ENCODE results near the gene HBA1. TPM values are rescaled to one million over a fixed set of nuclear protein-coding genes. Genes with fewer than 3 reads are reported as not detected.
A peak's percentile ranks its signal among the peaks of the same experiment; 100 is the strongest.
"Not testable (repeated sequence)": the region's sequence is repeated elsewhere in the genome, so short reads cannot be mapped to it uniquely, and the experiment has no call there.

HBA1 gene
- total RNA-seq, 3 donors from 2014 or later = 1.8 to 2.3 (median 2.3) TPM

DNA sequence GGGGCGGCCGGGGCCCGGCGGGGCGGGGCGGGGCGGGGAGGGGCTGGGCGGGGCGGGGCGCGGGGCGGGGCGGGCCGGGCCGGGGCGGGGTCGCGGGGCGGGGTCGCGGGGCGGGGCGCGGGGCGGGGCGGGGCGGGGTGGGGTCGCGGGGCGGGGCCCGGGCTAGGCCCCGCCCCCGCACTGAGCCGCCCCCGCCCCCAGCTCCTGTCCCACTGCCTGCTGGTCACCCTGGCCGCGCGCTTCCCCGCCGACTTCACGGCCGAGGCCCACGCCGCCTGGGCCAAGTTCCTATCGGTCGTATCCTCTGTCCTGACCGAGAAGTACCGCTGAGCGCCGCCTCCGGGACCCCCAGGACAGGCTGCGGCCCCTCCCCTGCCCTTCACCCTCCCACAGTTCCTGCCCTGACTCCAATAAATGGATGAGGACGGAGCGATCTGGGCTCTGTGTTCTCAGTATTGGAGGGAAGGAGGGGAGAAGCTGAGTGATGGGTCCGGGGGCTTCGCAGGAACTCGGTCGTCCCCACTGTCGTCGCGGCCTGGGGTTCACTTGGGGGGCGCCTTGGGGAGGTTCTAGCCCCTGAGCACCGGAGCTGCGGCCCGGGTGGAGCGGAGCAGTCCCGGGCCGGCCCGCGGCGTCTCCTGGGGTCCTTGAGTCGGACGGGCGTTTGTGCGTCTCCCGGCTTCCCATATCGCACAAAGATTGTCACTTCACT, 11.5 kb upstream of the HBA1 start:
- H3K9me3 Mint-ChIP-seq = no peaks in the 10 kb centered on the region
- no peaks in the 10 kb centered on the region for H3K36me3 Mint-ChIP-seq (ENCODE audit: insufficient read depth)
- ATAC-seq = peak in 1 of 2 donors; percentile 32
- peaks cover 45% of the 10 kb centered on the region for H3K27me3 Mint-ChIP-seq (ENCODE audit: low read depth)
- no peak overlapping the region for H3K4me3 Mint-ChIP-seq
- peaks cover 7% of the 10 kb centered on the region for H3K4me1 Mint-ChIP-seq (ENCODE audit: low read depth)
- no peak for DNase-seq

DNA sequence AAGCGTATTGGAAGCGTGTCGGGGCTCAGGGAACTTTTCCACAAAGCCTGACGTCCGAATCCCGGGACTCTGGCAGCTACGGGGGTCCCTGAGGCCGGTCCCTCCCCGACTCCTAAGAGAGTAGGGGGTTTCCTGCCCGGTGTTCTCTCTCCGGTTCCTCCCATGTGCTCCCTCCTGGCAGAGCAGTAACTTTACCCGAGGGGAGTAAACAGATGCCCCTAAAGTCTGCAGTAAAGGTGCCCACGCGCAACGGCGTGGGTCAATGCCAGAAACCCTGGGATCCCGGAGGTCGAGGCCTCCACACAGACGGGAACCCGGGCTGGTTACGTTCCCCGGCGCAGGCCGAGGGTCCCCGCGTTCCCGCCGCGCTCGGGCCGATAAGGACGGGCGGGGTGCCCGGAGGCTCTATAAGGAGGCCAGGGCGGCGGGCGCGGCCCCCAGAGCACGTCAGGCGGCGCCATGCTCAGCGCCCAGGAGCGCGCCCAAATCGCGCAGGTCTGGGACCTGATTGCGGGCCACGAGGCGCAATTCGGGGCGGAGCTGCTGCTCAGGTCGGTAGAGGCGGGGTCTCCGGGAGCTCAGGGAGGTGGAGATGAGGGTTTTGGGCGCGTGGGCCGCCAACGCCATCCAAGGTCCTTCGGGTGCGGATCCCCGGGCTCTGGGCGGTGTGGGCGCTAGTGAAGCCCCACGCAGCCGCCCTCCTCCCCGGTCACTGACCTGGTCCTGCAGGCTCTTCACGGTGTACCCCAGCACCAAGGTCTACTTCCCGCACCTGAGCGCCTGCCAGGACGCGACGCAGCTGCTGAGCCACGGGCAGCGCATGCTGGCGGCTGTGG, 10.7 kb upstream of the HBA1 start, which contains the start of gene HBM:
Gene HBM (plus strand): TSS at position 440 of the 836 bp plus-strand sequence. CDS start 20 bp downstream, at position 460.
- Mint-ChIP-seq H3K9me3 (no peaks in the 10 kb centered on the region), H3K27me3 (ENCODE audit: low read depth) (peaks cover 50% of the 10 kb centered on the region), H3K4me1 (ENCODE audit: low read depth) (peaks cover 7% of the 10 kb centered on the region), H3K4me3 (no peak within 1 kb of the TSS), H3K36me3 (ENCODE audit: insufficient read depth) (no peaks in the 10 kb centered on the region)
- DNase-seq (no peak), ATAC-seq (peak; percentile 30 to 39)

DNA sequence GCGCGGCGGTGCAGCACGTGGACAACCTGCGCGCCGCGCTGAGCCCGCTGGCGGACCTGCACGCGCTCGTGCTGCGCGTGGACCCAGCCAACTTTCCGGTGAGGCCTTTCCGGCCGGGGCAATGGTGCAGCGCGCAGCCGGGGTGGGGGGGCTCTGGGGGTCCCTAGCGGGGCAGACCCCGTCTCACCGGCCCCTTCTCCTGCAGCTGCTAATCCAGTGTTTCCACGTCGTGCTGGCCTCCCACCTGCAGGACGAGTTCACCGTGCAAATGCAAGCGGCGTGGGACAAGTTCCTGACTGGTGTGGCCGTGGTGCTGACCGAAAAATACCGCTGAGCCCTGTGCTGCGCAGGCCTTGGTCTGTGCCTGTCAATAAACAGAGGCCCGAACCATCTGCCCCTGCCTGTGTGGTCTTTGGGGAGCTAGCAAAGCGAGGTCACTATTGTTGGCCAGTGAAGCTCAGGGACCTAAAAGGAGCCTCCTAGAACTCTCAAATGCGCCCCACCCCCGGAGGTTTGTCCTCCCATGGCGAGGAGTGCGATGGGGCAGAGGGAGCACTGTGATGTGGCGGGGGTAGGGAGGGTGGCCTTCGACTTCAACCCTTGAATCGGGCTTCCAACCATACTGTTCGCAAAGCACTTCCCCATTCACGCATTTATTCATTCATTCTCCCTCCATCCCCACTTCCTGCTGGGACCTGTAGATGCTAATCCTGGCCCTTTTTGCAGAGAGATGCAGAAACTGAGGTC, 9.9 kb upstream of the HBA1 start:
- Mint-ChIP-seq H3K9me3 (no peaks in the 10 kb centered on the region), H3K4me1 (ENCODE audit: low read depth) (peaks cover 7% of the 10 kb centered on the region), H3K36me3 (ENCODE audit: insufficient read depth) (no peaks in the 10 kb centered on the region), H3K4me3 (no peak overlapping the region), H3K27me3 (ENCODE audit: low read depth) (peaks cover 51% of the 10 kb centered on the region)
- no peak for DNase-seq
- peak in 1 of 2 donors; percentile 41 for ATAC-seq

DNA sequence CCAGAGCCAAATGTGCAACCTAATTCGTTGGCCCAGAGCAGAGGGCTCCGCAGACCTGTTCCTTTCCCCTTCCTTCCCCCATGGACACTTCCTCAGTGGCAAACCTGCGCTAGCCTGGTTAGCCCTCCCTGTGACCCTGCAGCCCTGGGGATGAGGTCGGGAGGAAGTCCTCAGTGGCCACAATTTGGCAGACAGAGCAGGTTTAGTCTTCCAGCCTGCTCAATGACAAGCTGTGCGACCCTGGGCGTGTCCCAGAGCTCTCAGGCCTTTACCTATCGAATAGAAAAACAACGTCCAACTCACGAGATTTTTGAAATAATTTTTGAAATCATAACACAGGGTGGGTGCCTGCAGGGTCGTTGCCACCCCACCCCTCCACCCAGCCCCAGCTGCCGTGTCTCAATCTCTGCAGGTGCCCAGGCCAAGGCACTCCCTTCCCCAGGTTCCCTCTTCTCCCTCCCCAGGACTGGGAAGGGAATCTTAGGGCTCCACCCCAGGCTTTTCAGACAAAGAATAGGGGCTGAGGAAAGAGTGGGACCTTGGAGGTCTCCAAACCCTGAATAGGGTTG, 9.3 kb upstream of the HBA1 start:
- Mint-ChIP-seq H3K27me3 (ENCODE audit: low read depth) (peaks cover 56% of the 10 kb centered on the region), H3K9me3 (no peaks in the 10 kb centered on the region), H3K36me3 (ENCODE audit: insufficient read depth) (no peaks in the 10 kb centered on the region), H3K4me3 (no peak overlapping the region), H3K4me1 (ENCODE audit: low read depth) (peaks cover 7% of the 10 kb centered on the region)
- DNase-seq (no peak), ATAC-seq (no peak)

DNA sequence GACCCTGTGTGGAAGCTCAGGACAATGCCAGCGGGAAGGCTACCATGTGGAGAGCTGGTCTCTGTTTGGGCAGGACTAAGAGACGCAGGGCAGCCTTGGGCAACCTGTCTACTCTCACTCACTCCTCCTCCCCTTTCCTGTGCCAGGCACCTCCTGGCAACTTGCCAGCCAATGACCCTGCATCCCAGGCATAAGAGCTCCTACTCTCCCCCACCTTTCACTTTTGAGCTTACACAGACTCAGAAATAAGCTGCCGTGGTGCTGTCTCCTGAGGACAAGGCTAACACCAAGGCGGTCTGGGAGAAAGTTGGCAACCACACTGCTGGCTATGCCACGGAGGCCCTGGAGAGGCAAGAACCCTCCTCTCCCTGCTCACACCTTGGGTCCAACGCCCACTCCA, 8.1 kb upstream of the HBA1 start:
- H3K4me1 Mint-ChIP-seq (ENCODE audit: low read depth) = peaks cover 7% of the 10 kb centered on the region
- H3K36me3 Mint-ChIP-seq (ENCODE audit: insufficient read depth) = no peaks in the 10 kb centered on the region
- H3K27me3 Mint-ChIP-seq (ENCODE audit: low read depth) = peaks cover 57% of the 10 kb centered on the region
- H3K9me3 Mint-ChIP-seq = no peaks in the 10 kb centered on the region
- no peak for DNase-seq
- no peak overlapping the region for H3K4me3 Mint-ChIP-seq
- no peak for ATAC-seq

DNA sequence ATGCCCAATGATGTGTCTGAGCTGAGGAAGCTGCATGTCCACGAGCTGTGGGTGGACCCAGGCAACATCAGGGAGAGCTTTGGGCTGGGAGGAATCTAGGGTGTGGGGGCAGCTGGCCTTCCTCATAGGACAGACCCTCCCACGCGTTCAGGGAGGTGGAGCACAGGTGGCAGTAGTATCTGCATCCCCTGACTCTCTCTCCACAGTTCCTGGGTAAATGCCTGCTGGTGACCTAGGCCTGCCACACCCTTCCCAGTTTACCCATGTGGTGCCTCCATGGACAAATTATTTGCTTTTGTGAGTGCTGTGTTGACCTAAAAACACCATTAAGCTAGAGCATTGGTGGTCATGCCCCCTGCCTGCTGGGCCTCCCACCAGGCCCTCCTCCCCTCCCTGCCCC, 7.5 kb upstream of the HBA1 start:
- DNase-seq (no peak), ATAC-seq (no peak)
- H3K27me3 Mint-ChIP-seq (ENCODE audit: low read depth) = peaks cover 59% of the 10 kb centered on the region
- peaks cover 8% of the 10 kb centered on the region for H3K4me1 Mint-ChIP-seq (ENCODE audit: low read depth)
- H3K9me3 Mint-ChIP-seq = no peaks in the 10 kb centered on the region
- no peaks in the 10 kb centered on the region for H3K36me3 Mint-ChIP-seq (ENCODE audit: insufficient read depth)
- no peak overlapping the region for H3K4me3 Mint-ChIP-seq

DNA sequence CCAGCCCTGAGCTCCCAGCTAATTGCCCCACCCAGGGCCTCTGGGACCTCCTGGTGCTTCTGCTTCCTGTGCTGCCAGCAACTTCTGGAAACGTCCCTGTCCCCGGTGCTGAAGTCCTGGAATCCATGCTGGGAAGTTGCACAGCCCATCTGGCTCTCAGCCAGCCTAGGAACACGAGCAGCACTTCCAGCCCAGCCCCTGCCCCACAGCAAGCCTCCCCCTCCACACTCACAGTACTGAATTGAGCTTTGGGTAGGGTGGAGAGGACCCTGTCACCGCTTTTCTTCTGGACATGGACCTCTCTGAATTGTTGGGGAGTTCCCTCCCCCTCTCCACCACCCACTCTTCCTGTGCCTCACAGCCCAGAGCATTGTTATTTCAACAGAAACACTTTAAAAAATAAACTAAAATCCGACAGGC, 6.4 kb upstream of the HBA1 start:
- H3K4me3 Mint-ChIP-seq; H3K36me3 Mint-ChIP-seq (ENCODE audit: insufficient read depth); DNase-seq; H3K9me3 Mint-ChIP-seq; ATAC-seq: not testable (repeated sequence)
- Mint-ChIP-seq H3K27me3 (ENCODE audit: low read depth) (peaks cover 69% of the 10 kb centered on the region), H3K4me1 (ENCODE audit: low read depth) (peaks cover 15% of the 10 kb centered on the region)

DNA sequence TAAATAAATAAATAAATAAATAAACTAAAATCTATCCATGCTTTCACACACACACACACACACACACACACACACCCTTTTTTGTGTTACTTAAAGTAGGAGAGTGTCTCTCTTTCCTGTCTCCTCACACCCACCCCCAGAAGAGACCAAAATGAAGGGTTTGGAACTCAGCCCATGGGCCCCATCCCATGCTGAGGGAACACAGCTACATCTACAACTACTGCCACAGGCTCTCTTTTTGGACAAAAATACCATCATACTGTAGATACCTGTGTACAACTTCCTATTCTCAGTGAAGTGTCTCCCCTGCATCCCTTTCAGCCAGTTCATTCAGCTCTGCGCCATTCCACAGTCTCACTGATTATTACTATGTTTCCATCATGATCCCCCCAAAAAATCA, 5.7 kb upstream of the HBA1 start:
- no peaks in the 10 kb centered on the region for H3K9me3 Mint-ChIP-seq
- no peaks in the 10 kb centered on the region for H3K36me3 Mint-ChIP-seq (ENCODE audit: insufficient read depth)
- peaks cover 18% of the 10 kb centered on the region for H3K4me1 Mint-ChIP-seq (ENCODE audit: low read depth)
- H3K27me3 Mint-ChIP-seq (ENCODE audit: low read depth) = peaks cover 72% of the 10 kb centered on the region
- ATAC-seq (no peak), DNase-seq (no peak)
- H3K4me3 Mint-ChIP-seq = no peak overlapping the region

DNA sequence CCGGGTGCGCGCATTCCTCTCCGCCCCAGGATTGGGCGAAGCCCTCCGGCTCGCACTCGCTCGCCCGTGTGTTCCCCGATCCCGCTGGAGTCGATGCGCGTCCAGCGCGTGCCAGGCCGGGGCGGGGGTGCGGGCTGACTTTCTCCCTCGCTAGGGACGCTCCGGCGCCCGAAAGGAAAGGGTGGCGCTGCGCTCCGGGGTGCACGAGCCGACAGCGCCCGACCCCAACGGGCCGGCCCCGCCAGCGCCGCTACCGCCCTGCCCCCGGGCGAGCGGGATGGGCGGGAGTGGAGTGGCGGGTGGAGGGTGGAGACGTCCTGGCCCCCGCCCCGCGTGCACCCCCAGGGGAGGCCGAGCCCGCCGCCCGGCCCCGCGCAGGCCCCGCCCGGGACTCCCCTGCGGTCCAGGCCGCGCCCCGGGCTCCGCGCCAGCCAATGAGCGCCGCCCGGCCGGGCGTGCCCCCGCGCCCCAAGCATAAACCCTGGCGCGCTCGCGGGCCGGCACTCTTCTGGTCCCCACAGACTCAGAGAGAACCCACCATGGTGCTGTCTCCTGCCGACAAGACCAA, 4.0 kb upstream of the HBA1 start, which contains the start of gene HBA2:
Gene HBA2 (plus strand): TSS at position 503 of the 568 bp plus-strand sequence. CDS start 37 bp downstream, at position 540.
- ATAC-seq = peak; percentile 57 to 59
- not testable (repeated sequence) for DNase-seq; H3K9me3 Mint-ChIP-seq; H3K36me3 Mint-ChIP-seq (ENCODE audit: insufficient read depth)
- Mint-ChIP-seq H3K4me1 (ENCODE audit: low read depth) (peaks cover 11% of the 10 kb centered on the region), H3K4me3 (peak within 1 kb of the TSS; percentile 26), H3K27me3 (ENCODE audit: low read depth) (peaks cover 67% of the 10 kb centered on the region)

DNA sequence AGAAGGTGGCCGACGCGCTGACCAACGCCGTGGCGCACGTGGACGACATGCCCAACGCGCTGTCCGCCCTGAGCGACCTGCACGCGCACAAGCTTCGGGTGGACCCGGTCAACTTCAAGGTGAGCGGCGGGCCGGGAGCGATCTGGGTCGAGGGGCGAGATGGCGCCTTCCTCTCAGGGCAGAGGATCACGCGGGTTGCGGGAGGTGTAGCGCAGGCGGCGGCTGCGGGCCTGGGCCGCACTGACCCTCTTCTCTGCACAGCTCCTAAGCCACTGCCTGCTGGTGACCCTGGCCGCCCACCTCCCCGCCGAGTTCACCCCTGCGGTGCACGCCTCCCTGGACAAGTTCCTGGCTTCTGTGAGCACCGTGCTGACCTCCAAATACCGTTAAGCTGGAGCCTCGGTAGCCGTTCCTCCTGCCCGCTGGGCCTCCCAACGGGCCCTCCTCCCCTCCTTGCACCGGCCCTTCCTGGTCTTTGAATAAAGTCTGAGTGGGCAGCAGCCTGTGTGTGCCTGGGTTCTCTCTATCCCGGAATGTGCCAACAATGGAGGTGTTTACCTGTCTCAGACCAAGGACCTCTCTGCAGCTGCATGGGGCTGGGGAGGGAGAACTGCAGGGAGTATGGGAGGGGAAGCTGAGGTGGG, 3.1 kb upstream of the HBA1 start:
- not testable (repeated sequence) for ATAC-seq; DNase-seq; H3K36me3 Mint-ChIP-seq (ENCODE audit: insufficient read depth); H3K9me3 Mint-ChIP-seq
- peaks cover 11% of the 10 kb centered on the region for H3K4me1 Mint-ChIP-seq (ENCODE audit: low read depth)
- peaks cover 67% of the 10 kb centered on the region for H3K27me3 Mint-ChIP-seq (ENCODE audit: low read depth)
- peak overlapping the region; percentile 26 for H3K4me3 Mint-ChIP-seq

DNA sequence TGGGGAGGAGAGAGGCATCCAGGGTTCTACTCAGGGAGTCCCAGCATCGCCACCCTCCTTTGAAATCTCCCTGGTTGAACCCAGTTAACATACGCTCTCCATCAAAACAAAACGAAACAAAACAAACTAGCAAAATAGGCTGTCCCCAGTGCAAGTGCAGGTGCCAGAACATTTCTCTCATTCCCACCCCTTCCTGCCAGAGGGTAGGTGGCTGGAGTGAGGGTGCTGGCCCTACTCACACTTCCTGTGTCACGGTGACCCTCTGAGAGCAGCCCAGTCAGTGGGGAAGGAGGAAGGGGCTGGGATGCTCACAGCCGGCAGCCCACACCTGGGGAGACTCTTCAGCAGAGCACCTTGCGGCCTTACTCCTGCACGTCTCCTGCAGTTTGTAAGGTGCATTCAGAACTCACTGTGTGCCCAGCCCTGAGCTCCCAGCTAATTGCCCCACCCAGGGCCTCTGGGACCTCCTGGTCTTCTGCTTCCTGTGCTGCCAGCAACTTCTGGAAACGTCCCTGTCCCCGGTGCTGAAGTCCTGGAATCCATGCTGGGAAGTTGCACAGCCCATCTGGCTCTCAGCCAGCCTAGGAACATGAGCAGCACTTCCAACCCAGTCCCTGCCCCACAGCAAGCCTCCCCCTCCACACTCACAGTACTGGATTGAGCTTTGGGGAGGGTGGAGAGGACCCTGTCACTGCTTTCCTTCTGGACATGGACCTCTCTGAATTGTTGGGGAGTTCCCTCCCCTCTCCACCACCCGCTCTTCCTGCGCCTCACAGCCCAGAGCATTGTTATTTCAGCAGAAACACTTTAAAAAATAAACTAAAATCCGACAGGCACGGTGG, 2.3 kb upstream of the HBA1 start:
- peaks cover 63% of the 10 kb centered on the region for H3K27me3 Mint-ChIP-seq (ENCODE audit: low read depth)
- not testable (repeated sequence) for ATAC-seq; DNase-seq; H3K4me3 Mint-ChIP-seq; H3K9me3 Mint-ChIP-seq; H3K36me3 Mint-ChIP-seq (ENCODE audit: insufficient read depth)
- H3K4me1 Mint-ChIP-seq (ENCODE audit: low read depth) = peaks cover 11% of the 10 kb centered on the region

DNA sequence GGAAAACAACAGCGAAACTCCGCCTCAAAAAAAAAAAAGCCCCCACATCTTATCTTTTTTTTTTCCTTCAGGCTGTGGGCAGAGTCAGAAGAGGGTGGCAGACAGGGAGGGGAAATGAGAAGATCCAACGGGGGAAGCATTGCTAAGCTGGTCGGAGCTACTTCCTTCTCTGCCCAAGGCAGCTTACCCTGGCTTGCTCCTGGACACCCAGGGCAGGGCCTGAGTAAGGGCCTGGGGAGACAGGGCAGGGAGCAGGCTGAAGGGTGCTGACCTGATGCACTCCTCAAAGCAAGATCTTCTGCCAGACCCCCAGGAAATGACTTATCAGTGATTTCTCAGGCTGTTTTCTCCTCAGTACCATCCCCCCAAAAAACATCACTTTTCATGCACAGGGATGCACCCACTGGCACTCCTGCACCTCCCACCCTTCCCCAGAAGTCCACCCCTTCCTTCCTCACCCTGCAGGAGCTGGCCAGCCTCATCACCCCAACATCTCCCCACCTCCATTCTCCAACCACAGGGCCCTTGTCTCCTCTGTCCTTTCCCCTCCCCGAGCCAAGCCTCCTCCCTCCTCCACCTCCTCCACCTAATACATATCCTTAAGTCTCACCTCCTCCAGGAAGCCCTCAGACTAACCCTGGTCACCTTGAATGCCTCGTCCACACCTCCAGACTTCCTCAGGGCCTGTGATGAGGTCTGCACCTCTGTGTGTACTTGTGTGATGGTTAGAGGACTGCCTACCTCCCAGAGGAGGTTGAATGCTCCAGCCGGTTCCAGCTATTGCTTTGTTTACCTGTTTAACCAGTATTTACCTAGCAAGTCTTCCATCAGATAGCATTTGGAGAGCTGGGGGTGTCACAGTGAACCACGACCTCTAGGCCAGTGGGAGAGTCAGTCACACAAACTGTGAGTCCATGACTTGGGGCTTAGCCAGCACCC, 1.2 kb upstream of the HBA1 start:
- ATAC-seq (no peak), DNase-seq (no peak)
- Mint-ChIP-seq H3K36me3 (ENCODE audit: insufficient read depth) (no peaks in the 10 kb centered on the region), H3K4me1 (ENCODE audit: low read depth) (peaks cover 13% of the 10 kb centered on the region), H3K4me3 (peak overlapping the region; percentile 24), H3K27me3 (ENCODE audit: low read depth) (peaks cover 64% of the 10 kb centered on the region), H3K9me3 (no peaks in the 10 kb centered on the region)

All from activated T-cell treated with anti-CD3 and anti-CD28 coated beads, Interleukin-2, amount 50 U/mL, for 4 hours (primary cell).